AG04449 (cell line): Measurements from ENCODE around the gene SP2.

Experiments used
- CTCF ChIA-PET: fragments of 350-600 bp; formaldehyde crosslinking; extraction: SDS; loops from one replicate; lab custom pipeline; 2021; ENCODE audit warnings: antibody characterized with exemption; lab: Yijun Ruan, JAX
- POLR2A ChIA-PET: fragments of 400-600, 350-600 bp; formaldehyde crosslinking; extraction: SDS; loops from one replicate; lab custom pipeline; 2020; ENCODE audit warnings: antibody characterized with exemption, inconsistent platforms; lab: Yijun Ruan, JAX
- DNase-seq: peaks from one replicate; pipeline ENCODE4 v3.0.0-alpha.2; 2010; ENCODE audit warnings: low read depth, low spot score
- H3K4me3 ChIP-seq: 2 replicates; pipeline ENCODE4 v1.5.1; 2011; ENCODE audit warnings: low read depth, mild to moderate bottlenecking, control low read depth, low read length
- TF ChIP-seq, protein P1 (sequence below): IDR thresholded peaks from one replicate; pipeline ENCODE4 v1.5.1; 2011; ENCODE audit warnings: mild to moderate bottlenecking, moderate library complexity, low read length, control low read depth, inconsistent platforms; ENCODE audit not compliant: insufficient read depth; ENCODE audit errors: missing control alignments

Gene SP2

DNA sequence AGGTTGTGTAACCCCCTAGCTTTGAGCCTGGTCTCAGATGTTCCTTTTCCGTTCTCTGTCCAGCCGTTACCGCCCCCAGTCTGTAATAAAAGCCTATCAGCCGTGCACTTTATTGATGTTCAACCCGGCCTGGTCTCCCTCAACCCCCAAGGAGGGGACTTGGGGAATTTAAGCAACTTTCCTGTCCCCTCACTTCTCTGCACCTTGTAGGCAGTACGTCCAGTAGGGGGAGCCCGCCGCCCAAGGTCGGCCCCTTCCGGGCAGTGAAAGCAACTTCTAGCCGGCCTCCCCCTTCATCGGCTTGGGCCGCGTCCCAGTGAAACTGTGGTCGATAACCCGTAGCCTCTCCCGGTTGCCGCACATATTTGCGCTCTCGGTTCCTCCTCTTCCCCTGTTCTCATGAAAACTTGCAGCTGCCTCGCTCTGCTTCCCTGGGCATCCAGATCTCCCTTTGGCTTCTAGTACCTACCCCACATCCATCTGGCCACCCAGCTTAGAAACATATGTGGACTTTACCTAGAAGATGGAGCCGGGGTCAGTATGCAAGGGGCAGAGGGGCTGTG lies 53.2 kb downstream of the SP2 start:
- ChIA-PET CTCF (interaction anchor here (0.7 to 18.9 kb wide), 34 partner anchors 10 to 191 kb away, joined by 3 to 775 read pairs (median 6); partner anchors contain the start of genes CDK5RAP3, PNPO, PRR15L and SCRN2), POLR2A (interaction anchor here (0.8 to 1.5 kb wide), 3 partner anchors 8 to 69 kb away, joined by 3 to 6 read pairs (median 3); partner anchors contain the start of genes CDK5RAP3 and PNPO)

DNA sequence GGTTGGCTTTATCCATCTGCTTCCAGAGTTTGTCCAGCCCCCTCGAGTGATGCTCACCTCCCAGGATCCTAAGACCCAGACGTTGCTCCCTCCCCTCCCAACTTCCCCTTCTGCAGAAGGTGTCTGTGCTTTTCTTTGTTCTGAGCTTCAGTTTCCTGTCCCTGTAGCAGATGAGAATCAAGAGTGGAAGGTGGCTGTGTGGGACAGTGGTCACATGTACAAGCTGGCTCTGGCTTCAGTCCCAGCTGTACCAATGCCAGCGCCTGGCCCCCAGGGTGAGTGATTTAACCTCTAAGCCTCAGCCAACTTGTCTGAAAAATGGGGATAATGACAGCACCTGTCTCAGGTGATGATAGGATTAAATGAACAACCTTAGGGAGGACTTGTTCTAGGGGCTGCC lies 53.9 kb downstream of the SP2 start:
- TF ChIP-seq, protein P1, sequence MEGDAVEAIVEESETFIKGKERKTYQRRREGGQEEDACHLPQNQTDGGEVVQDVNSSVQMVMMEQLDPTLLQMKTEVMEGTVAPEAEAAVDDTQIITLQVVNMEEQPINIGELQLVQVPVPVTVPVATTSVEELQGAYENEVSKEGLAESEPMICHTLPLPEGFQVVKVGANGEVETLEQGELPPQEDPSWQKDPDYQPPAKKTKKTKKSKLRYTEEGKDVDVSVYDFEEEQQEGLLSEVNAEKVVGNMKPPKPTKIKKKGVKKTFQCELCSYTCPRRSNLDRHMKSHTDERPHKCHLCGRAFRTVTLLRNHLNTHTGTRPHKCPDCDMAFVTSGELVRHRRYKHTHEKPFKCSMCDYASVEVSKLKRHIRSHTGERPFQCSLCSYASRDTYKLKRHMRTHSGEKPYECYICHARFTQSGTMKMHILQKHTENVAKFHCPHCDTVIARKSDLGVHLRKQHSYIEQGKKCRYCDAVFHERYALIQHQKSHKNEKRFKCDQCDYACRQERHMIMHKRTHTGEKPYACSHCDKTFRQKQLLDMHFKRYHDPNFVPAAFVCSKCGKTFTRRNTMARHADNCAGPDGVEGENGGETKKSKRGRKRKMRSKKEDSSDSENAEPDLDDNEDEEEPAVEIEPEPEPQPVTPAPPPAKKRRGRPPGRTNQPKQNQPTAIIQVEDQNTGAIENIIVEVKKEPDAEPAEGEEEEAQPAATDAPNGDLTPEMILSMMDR, result no peak
- no peak overlapping the region for H3K4me3 ChIP-seq
- ChIA-PET POLR2A (interaction anchor here (0.8 to 1.5 kb wide), 3 partner anchors 9 to 68 kb away, joined by 3 to 6 read pairs (median 3); partner anchors contain the start of genes CDK5RAP3 and PNPO), CTCF (interaction anchor here (0.7 to 18.9 kb wide), 30 partner anchors 11 to 160 kb away, joined by 3 to 775 read pairs (median 6); partner anchors contain the start of genes CDK5RAP3, PNPO, PRR15L and SCRN2)
- no peak for DNase-seq

More for the DNA sequence above, 53.2 kb downstream of the SP2 start:
- TF ChIP-seq, protein P1, result peak; percentile 92
- DNase-seq, result no peak
- peak overlapping the region; percentile 43 for H3K4me3 ChIP-seq

DNA sequence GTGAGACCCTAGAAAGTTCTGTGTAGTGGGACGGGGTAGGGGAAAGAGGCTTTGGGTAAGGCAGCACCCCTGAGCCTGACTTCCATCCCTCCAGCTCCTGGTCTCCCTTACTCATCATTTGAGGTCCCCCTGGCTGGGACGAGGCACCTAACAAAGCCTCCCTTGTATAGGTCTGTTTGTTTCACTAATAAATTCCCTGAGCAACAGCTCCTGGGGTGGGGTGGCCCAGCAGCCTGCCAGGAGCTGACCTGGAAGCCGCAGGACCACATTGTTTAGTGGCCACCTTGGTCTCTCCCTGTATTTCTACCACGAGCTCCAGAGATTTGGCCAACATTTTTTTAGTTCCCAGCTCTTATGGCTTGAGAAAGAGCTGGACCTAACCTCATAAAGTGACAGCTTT lies 54.4 kb downstream of the SP2 start:
- H3K4me3 ChIP-seq, result no peak overlapping the region
- CTCF ChIA-PET, result interaction anchor here (1.1 to 18.9 kb wide), 18 partner anchors 11 to 159 kb away, joined by 3 to 775 read pairs (median 6); partner anchors contain the start of genes CDK5RAP3, PNPO, PRR15L and SCRN2
- TF ChIP-seq, protein P1, result no peak
- no peak for DNase-seq
- POLR2A ChIA-PET, result interaction anchor here (0.6 to 1.0 kb wide), 2 partner anchors 9 to 156 kb away, joined by 4 to 6 read pairs; partner anchors contain the start of gene PNPO

DNA sequence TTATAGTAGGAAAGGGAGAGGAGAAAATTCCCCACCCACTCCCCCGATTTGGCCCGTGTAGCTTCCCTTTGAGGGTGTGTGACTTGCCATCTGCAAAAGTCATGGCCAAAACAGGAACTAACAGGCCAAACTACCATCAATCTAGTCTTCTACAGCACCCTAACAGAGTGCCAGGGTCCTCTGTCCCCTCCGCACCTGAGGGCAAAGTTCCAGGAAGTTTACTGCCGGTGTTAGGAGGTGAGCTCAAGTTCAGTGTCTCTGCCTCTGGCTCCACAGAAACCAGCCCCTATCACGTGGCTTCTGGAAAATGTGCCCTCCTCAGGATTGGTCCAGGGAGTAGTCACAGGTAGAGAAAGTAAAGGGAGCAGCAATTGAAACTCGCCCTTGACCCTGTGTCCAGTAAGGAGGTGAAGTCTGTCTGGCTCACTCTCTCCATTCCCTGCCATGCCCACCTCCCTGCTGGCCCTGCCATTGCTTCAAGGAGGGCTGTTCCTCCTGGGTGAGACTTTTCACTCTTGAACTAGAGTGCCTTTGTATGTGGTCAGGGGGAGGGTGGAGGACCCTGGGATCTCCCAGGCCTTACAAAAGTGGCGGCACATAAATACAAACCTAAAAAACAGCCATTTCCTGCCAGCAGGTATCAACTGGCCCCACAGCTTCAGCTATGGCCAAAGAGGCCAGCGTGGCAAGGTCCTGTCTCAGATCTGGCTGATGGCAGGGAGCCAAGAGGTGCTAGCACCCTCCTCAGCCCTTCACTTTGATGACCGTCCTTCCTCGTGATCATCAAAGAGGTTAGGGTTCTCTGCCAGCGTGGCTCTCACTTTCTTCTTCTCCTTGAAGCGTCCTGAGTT lies 56.4 kb downstream of the SP2 start:
- DNase-seq, result no peak
- H3K4me3 ChIP-seq, result no peak overlapping the region
- CTCF ChIA-PET, result interaction anchor here (1.0 to 18.9 kb wide), 5 partner anchors 13 to 111 kb away, joined by 5 to 775 read pairs (median 128); partner anchors contain the start of genes CDK5RAP3, PNPO, PRR15L and SCRN2
- TF ChIP-seq, protein P1, result no peak
- POLR2A ChIA-PET, result no interaction called here

DNA sequence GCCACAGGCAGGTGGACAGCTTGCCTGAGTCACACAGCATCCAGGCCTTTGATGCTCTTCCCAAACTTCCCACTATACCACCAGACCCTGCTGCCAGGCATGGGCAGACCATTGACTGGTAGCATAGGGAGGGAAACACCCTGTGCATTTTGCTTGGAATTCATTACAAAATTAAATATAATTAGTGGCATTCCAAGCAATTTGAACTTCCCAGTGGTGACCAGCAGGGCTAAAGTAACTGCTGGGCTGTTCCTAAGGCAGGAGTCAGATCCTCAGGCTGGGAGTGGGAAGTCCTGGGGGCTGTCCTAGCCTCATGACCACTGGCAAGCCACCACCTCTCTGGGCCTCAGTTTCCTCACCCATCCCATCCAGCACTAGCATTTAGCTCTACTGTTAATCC lies 57.9 kb downstream of the SP2 start:
- CTCF ChIA-PET, result interaction anchor here (1.3 to 24.2 kb wide), 5 partner anchors 5 to 113 kb away, joined by 3 to 775 read pairs (median 444); partner anchors contain the start of genes CDK5RAP3, PNPO, PRR15L and SCRN2
- TF ChIP-seq, protein P1, result no peak
- POLR2A ChIA-PET, result no interaction called here
- no peak overlapping the region for H3K4me3 ChIP-seq
- DNase-seq, result no peak
